Erythroblast (primary cell): ENCODE data around the gene CSF3R.

Experiments
- GATA1 ChIP-seq: IDR thresholded peaks from 2 replicates; pipeline ENCODE4 v1.6.1; 2011; ENCODE audit warnings: low read depth, mild to moderate bottlenecking, control low read depth, low read length, moderate library complexity
- POLR2A ChIP-seq: IDR thresholded peaks from 2 replicates; pipeline ENCODE4 v1.6.1; 2011; ENCODE audit warnings: mild to moderate bottlenecking, low read length

DNA sequence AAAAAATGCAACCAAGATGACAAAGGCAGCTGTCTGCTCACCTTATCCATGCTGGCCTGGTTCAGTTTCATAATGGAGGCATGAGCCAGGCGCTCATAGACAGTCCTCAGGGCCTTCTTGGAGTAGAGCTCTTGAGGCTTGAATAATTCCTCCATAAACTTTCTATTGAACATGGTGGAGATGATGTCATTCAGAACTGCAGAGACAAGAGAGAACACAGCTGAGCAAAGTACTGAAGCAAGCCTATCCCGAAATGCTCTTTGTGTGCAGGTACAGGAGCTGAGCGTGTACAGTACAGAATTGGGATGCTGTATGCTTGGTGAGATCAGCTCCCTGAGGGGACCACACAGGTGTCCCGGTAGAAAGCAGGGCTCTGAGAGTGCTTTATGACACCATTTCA lies 44.0 kb downstream of the CSF3R start:
- TF ChIP-seq POLR2A = no peak
- TF ChIP-seq GATA1 = no peak
